Thyroid gland (tissue), 4 donors: ENCODE measurements around the gene HNRNPA3. TPM values are rescaled to one million over a fixed set of nuclear protein-coding genes. Genes with fewer than 3 reads are reported as not detected.

Source experiments
- DNase-seq, 2 donors: peaks; one replicate each; pipeline ENCODE4 v3.0.0-alpha.2; 2019
- H3K27ac ChIP-seq, 3 donors: fragments of 200-600 bp; sonication (generic); 1 replicate in 2 of 3; 2 replicates in 1 of 3; pipeline ENCODE4 v1.5.1; 2016 to 2019; ENCODE audit warnings: mild to moderate bottlenecking in 1 of 3, moderate library complexity in 1 of 3
- H3K27me3 ChIP-seq: fragments of 200-600 bp; sonication (generic); one replicate; pipeline ENCODE4 v1.5.1; 2019
- H3K36me3 ChIP-seq, 2 donors: fragments of 200-600 bp; sonication (generic); one replicate each; pipeline ENCODE4 v1.5.1; 2016 to 2019
- H3K4me1 ChIP-seq, 2 donors: fragments of 200-600 bp; sonication (generic); one replicate each; pipeline ENCODE4 v1.5.1; 2017 to 2019
- H3K4me3 ChIP-seq, 3 donors: fragments of 200-600 bp; sonication (generic); replicated peaks in 1 of 3; 1 replicate in 2 of 3; 2 replicates in 1 of 3; pipeline ENCODE4 v1.5.1; 2016; ENCODE audit warnings: mild to moderate bottlenecking in 1 of 3
- H3K9me3 ChIP-seq: fragments of 200-600 bp; sonication (generic); one replicate; pipeline ENCODE4 v1.5.1; 2017
- POLR2A ChIP-seq, 2 donors: fragments of 450-650 bp; IDR thresholded peaks; one replicate each; pipeline ENCODE4 v1.6.1; 2017; ENCODE audit warnings: antibody characterized with exemption in 2 of 2, mild to moderate bottlenecking in 2 of 2, moderate library complexity in 1 of 2
- WGBS, 2 donors: methylation state at CpG; one replicate each; pipeline ENCODE4 v1.1.5; 2017; 5-methylcytosine and 5-hydroxymethylcytosine counted together
- intact Hi-C: fragments of 100-400 bp; cut with DNase I; formaldehyde crosslinking; loops from one replicate; pipeline ENCODE4 v1.15.1; 2023
- total RNA-seq, 4 donors: library from RNA; depleted of rRNA; stranded (reverse); fragments of >200 nt; gene quantifications; one replicate each; pipeline ENCODE4 v1.2.3, GENCODE V29; 2016
- TF ChIP-seq, protein P1 (sequence below), 6 experiments: fragments of 200-600 bp in 3 of 6; fragments of 450-650 bp in 3 of 6; sonication (generic) in 3 of 6; IDR thresholded peaks; one replicate each; pipeline ENCODE4 v1.5.1; 2016 to 2019; ENCODE audit warnings: antibody characterized with exemption in 6 of 6, mild to moderate bottlenecking in 2 of 6, inconsistent platforms in 1 of 6, moderate library complexity in 1 of 6

Gene HNRNPA3
- total RNA-seq, 4 donors from 2014 or later, result 80.3 to 115 (median 82.3) TPM

DNA sequence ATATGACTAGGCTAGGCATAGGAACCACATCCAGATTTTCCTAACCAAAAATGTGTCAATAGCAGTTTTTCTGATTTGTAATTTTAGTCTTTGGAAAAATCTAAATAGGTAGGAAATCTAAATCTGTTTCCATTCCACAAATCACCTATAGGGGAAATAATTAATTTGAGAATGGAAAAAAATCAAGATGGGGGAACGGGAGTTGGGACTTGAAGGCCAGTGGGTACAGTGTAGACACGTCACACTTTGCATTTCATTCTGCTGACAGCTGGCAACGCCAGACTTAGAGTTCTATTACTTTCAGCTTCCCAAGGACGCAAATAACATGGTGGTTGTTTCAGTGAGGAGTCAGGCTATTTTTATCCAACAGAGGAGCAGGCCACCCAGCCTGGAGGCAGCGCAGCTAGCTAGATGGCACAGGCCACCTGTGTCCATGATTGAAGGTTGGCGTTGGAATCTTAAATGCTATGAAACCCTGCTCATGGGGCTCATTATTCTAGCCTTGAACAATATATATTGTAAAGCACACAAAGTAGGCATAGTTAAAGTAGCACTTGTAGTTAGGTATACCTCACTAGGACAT is 23.4 kb downstream of the HNRNPA3 start:
- no peak overlapping the region for H3K27ac ChIP-seq
- WGBS, 2 donors, result 87 to 93% methylated on average over 6 of the region's 6 CpGs

DNA sequence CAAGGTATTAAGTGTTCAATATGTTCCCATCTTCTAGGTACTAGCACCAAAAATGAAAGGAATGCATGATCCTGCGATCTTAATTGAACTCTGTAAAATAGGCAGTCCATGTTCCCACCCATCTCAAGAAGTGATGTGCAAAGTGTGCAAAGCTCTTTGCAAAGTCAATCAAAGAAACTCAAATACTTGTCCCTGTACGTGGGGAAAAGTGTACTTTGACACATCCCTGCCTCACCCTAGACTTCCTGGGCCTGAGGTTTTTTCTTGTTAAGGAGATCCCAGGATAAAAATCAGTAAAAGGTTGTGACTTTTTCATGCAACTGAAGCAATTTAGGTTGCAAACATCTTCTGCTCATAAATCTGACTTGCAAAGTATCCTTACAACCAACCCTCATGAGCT is 25.3 kb downstream of the HNRNPA3 start:
- intact Hi-C loops, result no loop called here
- DNase-seq, result no peak
- peaks cover 10 to 14% of the 10 kb centered on the region in 2 donors for H3K36me3 ChIP-seq
- H3K4me3 ChIP-seq, result no peak overlapping the region
- no peaks in the 10 kb centered on the region for H3K9me3 ChIP-seq
- WGBS, 2 donors, result 37 to 46% methylated on average over 2 of the region's 2 CpGs
- H3K27ac ChIP-seq, result peak overlapping the region in 1 of 3 donors; percentile 1
- no peaks in the 10 kb centered on the region for H3K27me3 ChIP-seq
- TF ChIP-seq, protein P1, sequence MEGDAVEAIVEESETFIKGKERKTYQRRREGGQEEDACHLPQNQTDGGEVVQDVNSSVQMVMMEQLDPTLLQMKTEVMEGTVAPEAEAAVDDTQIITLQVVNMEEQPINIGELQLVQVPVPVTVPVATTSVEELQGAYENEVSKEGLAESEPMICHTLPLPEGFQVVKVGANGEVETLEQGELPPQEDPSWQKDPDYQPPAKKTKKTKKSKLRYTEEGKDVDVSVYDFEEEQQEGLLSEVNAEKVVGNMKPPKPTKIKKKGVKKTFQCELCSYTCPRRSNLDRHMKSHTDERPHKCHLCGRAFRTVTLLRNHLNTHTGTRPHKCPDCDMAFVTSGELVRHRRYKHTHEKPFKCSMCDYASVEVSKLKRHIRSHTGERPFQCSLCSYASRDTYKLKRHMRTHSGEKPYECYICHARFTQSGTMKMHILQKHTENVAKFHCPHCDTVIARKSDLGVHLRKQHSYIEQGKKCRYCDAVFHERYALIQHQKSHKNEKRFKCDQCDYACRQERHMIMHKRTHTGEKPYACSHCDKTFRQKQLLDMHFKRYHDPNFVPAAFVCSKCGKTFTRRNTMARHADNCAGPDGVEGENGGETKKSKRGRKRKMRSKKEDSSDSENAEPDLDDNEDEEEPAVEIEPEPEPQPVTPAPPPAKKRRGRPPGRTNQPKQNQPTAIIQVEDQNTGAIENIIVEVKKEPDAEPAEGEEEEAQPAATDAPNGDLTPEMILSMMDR (IDR thresholded peaks at IDR 0.05), result no peak
- TF ChIP-seq POLR2A (IDR thresholded peaks at IDR 0.05), result no peak
- H3K4me1 ChIP-seq, result peaks cover 59 to 79% of the 10 kb centered on the region in 2 donors

More for the DNA sequence above, 23.4 kb downstream of the HNRNPA3 start:
- no peaks in the 10 kb centered on the region for H3K9me3 ChIP-seq
- no peak for DNase-seq
- H3K4me3 ChIP-seq, result no peak overlapping the region
- intact Hi-C loops, result no loop called here
- H3K36me3 ChIP-seq, result peaks cover 27 to 34% of the 10 kb centered on the region in 2 donors
- H3K27me3 ChIP-seq, result no peaks in the 10 kb centered on the region
- TF ChIP-seq, protein P1 (IDR thresholded peaks at IDR 0.05), result no peak
- no peak for TF ChIP-seq POLR2A (IDR thresholded peaks at IDR 0.05)
- peaks cover 40 to 68% of the 10 kb centered on the region in 2 donors for H3K4me1 ChIP-seq

DNA sequence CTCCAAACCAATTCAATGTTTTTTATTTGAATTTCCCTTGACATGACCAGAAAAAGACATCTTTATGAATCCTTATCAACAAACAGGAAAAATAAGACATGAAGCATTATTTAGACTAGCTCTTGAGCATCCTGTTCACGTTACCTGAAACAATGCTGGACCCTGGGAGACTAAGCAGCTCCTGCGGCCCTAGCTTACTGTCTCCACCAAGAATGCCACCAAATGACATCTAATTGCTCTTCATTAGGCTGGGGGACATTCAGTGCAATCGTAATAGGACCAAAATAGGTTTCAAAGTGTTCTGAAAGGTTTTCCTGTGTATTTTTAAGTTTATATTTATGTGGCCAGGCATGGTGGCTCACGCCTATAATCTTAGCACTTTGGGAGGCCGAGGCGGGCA is 26.5 kb downstream of the HNRNPA3 start:
- intact Hi-C loops, result no loop called here
- peak overlapping the region in 2 of 3 donors; percentile 60 to 80 for H3K27ac ChIP-seq
- peaks cover 0 to 3% of the 10 kb centered on the region in 2 donors for H3K36me3 ChIP-seq
- DNase-seq, result no peak
- no peak overlapping the region for H3K4me3 ChIP-seq
- TF ChIP-seq, protein P1 (IDR thresholded peaks at IDR 0.05), result no peak
- TF ChIP-seq POLR2A (IDR thresholded peaks at IDR 0.05), result no peak
- 83 to 86% methylated on average over 6 of the region's 6 CpGs for WGBS, 2 donors
- peaks cover 69 to 80% of the 10 kb centered on the region in 2 donors for H3K4me1 ChIP-seq
- H3K9me3 ChIP-seq, result no peaks in the 10 kb centered on the region
- H3K27me3 ChIP-seq, result no peaks in the 10 kb centered on the region

DNA sequence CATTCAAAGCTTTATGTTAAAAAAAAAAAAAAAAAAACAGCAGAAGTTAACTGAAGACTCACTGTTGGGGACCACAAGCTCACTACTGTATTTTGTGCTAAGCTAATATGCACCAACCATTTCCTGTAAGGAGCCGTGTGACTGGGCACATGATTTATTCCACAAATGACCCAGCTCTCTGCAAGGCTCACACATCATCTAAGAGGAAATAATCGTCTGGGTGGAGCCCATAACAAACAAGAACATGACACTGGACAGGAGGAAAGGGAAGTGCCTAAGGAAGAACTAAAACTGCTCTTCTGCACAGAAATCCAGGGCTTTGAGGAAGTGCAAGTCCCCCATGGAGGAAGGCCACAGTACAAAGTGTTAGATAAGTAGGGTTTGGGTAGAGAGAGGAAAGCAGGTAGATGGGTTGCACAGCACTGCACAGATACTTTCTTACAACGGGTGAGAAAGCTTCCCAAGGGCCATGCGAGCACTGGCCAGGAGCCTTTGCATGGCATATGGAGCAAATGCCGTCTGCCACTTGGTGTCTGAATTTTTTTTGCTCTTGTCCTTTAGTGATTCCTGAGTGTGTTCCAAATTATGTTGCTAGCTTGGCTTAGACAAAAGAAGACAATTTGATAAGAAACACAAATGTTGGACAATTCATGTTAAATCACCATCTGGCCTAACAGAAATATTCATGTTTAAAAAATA is 27.5 kb downstream of the HNRNPA3 start:
- intact Hi-C loops, result no loop called here
- peak overlapping the region; percentile 70 to 80 (median 77) for H3K27ac ChIP-seq
- no peak overlapping the region for H3K4me3 ChIP-seq
- H3K36me3 ChIP-seq, result no peaks in the 10 kb centered on the region
- peaks cover 69 to 81% of the 10 kb centered on the region in 2 donors for H3K4me1 ChIP-seq
- no peaks in the 10 kb centered on the region for H3K27me3 ChIP-seq
- WGBS, 2 donors, result 42 to 46% methylated on average over 5 of the region's 5 CpGs
- DNase-seq, result no peak
- peak in 1 of 2 donors; percentile 19 for TF ChIP-seq POLR2A (IDR thresholded peaks at IDR 0.05)
- TF ChIP-seq, protein P1 (IDR thresholded peaks at IDR 0.05), result no peak
- H3K9me3 ChIP-seq, result no peaks in the 10 kb centered on the region

DNA sequence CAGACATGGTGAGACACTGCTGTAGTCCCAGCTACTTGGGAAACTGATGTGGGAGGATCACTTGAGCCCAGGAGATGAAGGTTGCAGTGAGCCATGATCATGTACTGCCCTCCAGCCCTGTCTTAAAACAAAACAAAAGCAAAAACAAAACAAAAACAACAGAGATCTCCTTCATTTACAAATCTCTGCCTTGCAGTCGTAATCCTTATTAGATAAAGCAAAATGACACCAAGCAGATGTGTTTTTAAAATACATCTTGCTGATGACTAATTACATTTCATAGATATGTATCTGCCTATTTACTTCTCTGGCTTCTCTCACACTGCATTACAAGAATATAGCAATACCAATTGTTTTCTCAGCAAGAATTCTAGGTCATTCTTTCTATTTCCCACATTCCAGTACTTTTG is 29.1 kb downstream of the HNRNPA3 start:
- no peak for TF ChIP-seq POLR2A (IDR thresholded peaks at IDR 0.05)
- TF ChIP-seq, protein P1 (IDR thresholded peaks at IDR 0.05), result no peak
- Histone ChIP-seq H3K27ac (peak overlapping the region; percentile 70 to 80 (median 77)), H3K36me3 (no peaks in the 10 kb centered on the region), H3K27me3 (no peaks in the 10 kb centered on the region), H3K4me1 (peaks cover 80 to 93% of the 10 kb centered on the region in 2 donors), H3K4me3 (no peak overlapping the region), H3K9me3 (no peaks in the 10 kb centered on the region)
- intact Hi-C loops, result no loop called here
- DNase-seq, result no peak
- 70 to 74% methylated on average over 1 of the region's 1 CpG for WGBS, 2 donors
